HEK293T (cell line): Measurements from ENCODE around the gene CMTM1.

ENCODE experiments used
- CTCF ChIA-PET: fragments of 350-600 bp; formaldehyde crosslinking; extraction: SDS; loops from one replicate; lab custom pipeline; 2021; ENCODE audit warnings: antibody characterized with exemption, inconsistent platforms; lab: Yijun Ruan, JAX
- POLR2A ChIA-PET: fragments of 350-600 bp; formaldehyde crosslinking; extraction: SDS; loops from one replicate; lab custom pipeline; 2020; ENCODE audit warnings: antibody characterized with exemption, inconsistent platforms; lab: Yijun Ruan, JAX
- DNase-seq: peaks from one replicate; pipeline ENCODE4 v3.0.0; 2012; ENCODE audit warnings: mixed read lengths; ENCODE audit errors: extremely low spot score
- ARNT ChIP-seq: fragments of 450-650 bp; IDR thresholded peaks from 2 replicates; pipeline ENCODE4 v1.6.1; 2017; ENCODE audit warnings: mild to moderate bottlenecking
- BHLHE40 ChIP-seq: fragments of 450-650 bp; IDR thresholded peaks from 2 replicates; pipeline ENCODE4 v1.6.1; 2016; ENCODE audit warnings: mild to moderate bottlenecking, moderate library complexity, borderline replicate concordance
- CTBP1 ChIP-seq: fragments of 450-650 bp; IDR thresholded peaks from 2 replicates; pipeline ENCODE4 v1.6.1; 2016; ENCODE audit warnings: borderline replicate concordance
- ELF4 ChIP-seq: fragments of 450-650 bp; IDR thresholded peaks from 2 replicates; pipeline ENCODE4 v1.6.1; 2017; ENCODE audit warnings: antibody characterized with exemption
- FOXA1 ChIP-seq: fragments of 450-650 bp; IDR thresholded peaks from 2 replicates; pipeline ENCODE4 v1.6.1; 2016; ENCODE audit warnings: mild to moderate bottlenecking
- FOXK2 ChIP-seq: fragments of 450-650 bp; IDR thresholded peaks from 2 replicates; pipeline ENCODE4 v1.6.1; 2016; ENCODE audit warnings: mild to moderate bottlenecking
- FOXM1 ChIP-seq: fragments of 450-650 bp; IDR thresholded peaks from 2 replicates; pipeline ENCODE4 v1.6.1; 2017; ENCODE audit warnings: mild to moderate bottlenecking, borderline replicate concordance
- HDGF ChIP-seq: fragments of 450-650 bp; IDR thresholded peaks from 2 replicates; pipeline ENCODE4 v1.6.1; 2017; ENCODE audit warnings: antibody characterized with exemption, borderline replicate concordance
- L3MBTL2 ChIP-seq: fragments of 450-650 bp; conservative IDR thresholded peaks from 2 replicates; pipeline ENCODE4 v1.6.1; 2016; ENCODE audit warnings: mild to moderate bottlenecking
- LEF1 ChIP-seq: fragments of 450-650 bp; IDR thresholded peaks from 2 replicates; pipeline ENCODE4 v1.6.1; 2017; ENCODE audit warnings: mild to moderate bottlenecking, borderline replicate concordance
- NFRKB ChIP-seq: fragments of 450-650 bp; IDR thresholded peaks from 2 replicates; pipeline ENCODE4 v1.6.1; 2016; ENCODE audit warnings: mild to moderate bottlenecking, moderate library complexity
- PKNOX1 ChIP-seq: fragments of 450-650 bp; IDR thresholded peaks from 2 replicates; pipeline ENCODE4 v1.6.1; 2016
- SP1 ChIP-seq: fragments of 450-650 bp; IDR thresholded peaks from 2 replicates; pipeline ENCODE4 v1.6.1; 2017
- SUZ12 ChIP-seq: fragments of 450-650 bp; IDR thresholded peaks from 2 replicates; pipeline ENCODE4 v1.6.1; 2016; ENCODE audit warnings: mild to moderate bottlenecking
- TARDBP ChIP-seq: fragments of 450-650 bp; IDR thresholded peaks from 2 replicates; pipeline ENCODE4 v1.6.1; 2016
- ZNF384 ChIP-seq: fragments of 450-650 bp; IDR thresholded peaks from 2 replicates; pipeline ENCODE4 v1.6.1; 2016

Gene CMTM1

GRCh38 chr16:66575060-66575459 is 8.8 kb downstream of the CMTM1 start:
- CTCF ChIA-PET = interaction anchor here (1.4 kb wide), 1 partner anchor 168 kb away, joined by 3 read pairs; no protein-coding TSS in a partner anchor

GRCh38 chr16:66576296-66576695 is 10.1 kb downstream of the CMTM1 start:
- ChIA-PET CTCF (no interaction called here), POLR2A (no interaction called here)
- DNase-seq = no peak
- no peak for TF ChIP-seq ARNT
- TF ChIP-seq PKNOX1 = no peak
- no peak for TF ChIP-seq ELF4
- TF ChIP-seq FOXK2 = no peak
- no peak for TF ChIP-seq SUZ12
- TF ChIP-seq HDGF = no peak

More at GRCh38 chr16:66575060-66575459, 8.8 kb downstream of the CMTM1 start:
- POLR2A ChIA-PET = interaction anchor here (1.3 kb wide), 1 partner anchor 11 kb away, joined by 6 read pairs; no protein-coding TSS in a partner anchor
- no peak for DNase-seq
- TF ChIP-seq FOXA1 (no peak), ELF4 (no peak), ARNT (no peak), PKNOX1 (no peak), SP1 (no peak), TARDBP (no peak), CTBP1 (no peak), LEF1 (no peak), L3MBTL2 (no peak), FOXM1 (no peak), BHLHE40 (no peak), SUZ12 (no peak), FOXK2 (no peak)

- TF ChIP-seq PKNOX1 = no peak
- TF ChIP-seq L3MBTL2 = no peak
- TF ChIP-seq ARNT = no peak
- TF ChIP-seq HDGF = no peak
- no peak for TF ChIP-seq ELF4
- no peak for TF ChIP-seq TARDBP
- TF ChIP-seq SUZ12 = no peak
- TF ChIP-seq FOXM1 = no peak
- TF ChIP-seq CTBP1 = no peak
- TF ChIP-seq BHLHE40 = no peak
- no peak for TF ChIP-seq ZNF384
- no peak for TF ChIP-seq FOXK2
- no peak for TF ChIP-seq SP1
- TF ChIP-seq NFRKB = no peak
- TF ChIP-seq LEF1 = no peak
- TF ChIP-seq FOXA1 = no peak
- POLR2A ChIA-PET = interaction anchor here (1.4 kb wide), 1 partner anchor 30 kb away, joined by 3 read pairs; no protein-coding TSS in a partner anchor
- CTCF ChIA-PET = no interaction called here
- DNase-seq = no peak
These were observed 12.7 kb downstream of the CMTM1 start, which contains the start of gene CMTM2 for GRCh38 chr16:66578651-66579531. CMTM2 (plus strand) TSS chr16:66579463; CDS start chr16:66579608, 145 bp downstream.

GRCh38 chr16:66580605-66581209 is 14.5 kb downstream of the CMTM1 start:
- TF ChIP-seq PKNOX1 (peak; percentile 37; the same call in 1 of the 2 replicates), BHLHE40 (no peak)
- ChIA-PET POLR2A (interaction anchor here (1.1 to 1.4 kb wide), 2 partner anchors 28 to 32 kb away, joined by 3 read pairs; partner anchors contain the start of gene CKLF), CTCF (no interaction called here)
- peak; percentile 34 for DNase-seq

GRCh38 chr16:66581246-66581952 is 15.2 kb downstream of the CMTM1 start:
- ChIA-PET CTCF (no interaction called here), POLR2A (interaction anchor here (0.9 kb wide), 1 partner anchor 29 kb away, joined by 3 read pairs; the partner anchor contains the start of gene CKLF)
- DNase-seq = no peak
- TF ChIP-seq TARDBP = no peak
- no peak for TF ChIP-seq SUZ12
- TF ChIP-seq FOXM1 = no peak
- no peak for TF ChIP-seq NFRKB
- TF ChIP-seq FOXK2 = no peak
- no peak for TF ChIP-seq CTBP1
- TF ChIP-seq PKNOX1 = no peak
- TF ChIP-seq ZNF384 = no peak
- no peak for TF ChIP-seq SP1
- no peak for TF ChIP-seq BHLHE40
- TF ChIP-seq ARNT = no peak
- TF ChIP-seq HDGF = no peak
- no peak for TF ChIP-seq ELF4
- no peak for TF ChIP-seq L3MBTL2
- no peak for TF ChIP-seq LEF1
- no peak for TF ChIP-seq FOXA1
